Loucy (cell line): ENCODE data around the gene DHRS3.

Experiments
- H2AFZ ChIP-seq: fragments of 200-600 bp; sonication (generic); 2 replicates; pipeline ENCODE4 v1.6.0; 2016; ENCODE audit warnings: antibody characterized with exemption, mild to moderate bottlenecking, low read length, moderate library complexity
- H3F3A ChIP-seq: fragments of 200-600 bp; 2 replicates; pipeline ENCODE4 v1.6.0; 2016; ENCODE audit warnings: antibody characterized with exemption, low read depth, mild to moderate bottlenecking
- H3K27me3 ChIP-seq: fragments of 200-600 bp; sonication (generic); 2 replicates; pipeline ENCODE4 v1.6.1; 2014; ENCODE audit warnings: low read length, mild to moderate bottlenecking; ENCODE audit not compliant: insufficient read depth, poor library complexity, severe bottlenecking
- H3K36me3 ChIP-seq: fragments of 200-600 bp; sonication (generic); 2 replicates; pipeline ENCODE4 v1.6.1; 2016; ENCODE audit warnings: low read length; ENCODE audit not compliant: insufficient read depth
- H3K4me1 ChIP-seq: fragments of 200-600 bp; sonication (generic); 2 replicates; pipeline ENCODE4 v1.5.1; 2014; ENCODE audit warnings: low read length, mild to moderate bottlenecking; ENCODE audit not compliant: insufficient read depth, poor library complexity, severe bottlenecking
- H3K4me2 ChIP-seq: fragments of 200-600 bp; sonication (generic); 2 replicates; pipeline ENCODE4 v1.6.0; 2014; ENCODE audit warnings: antibody characterized with exemption, low read length, low read depth, mild to moderate bottlenecking; ENCODE audit not compliant: poor library complexity, severe bottlenecking
- H3K4me3 ChIP-seq: fragments of 200-600 bp; sonication (generic); 2 replicates; pipeline ENCODE4 v1.5.1; 2014; ENCODE audit warnings: low read length, mild to moderate bottlenecking, mixed read lengths; ENCODE audit not compliant: poor library complexity, severe bottlenecking
- H3K79me2 ChIP-seq: fragments of 200-600 bp; sonication (generic); 2 replicates; pipeline ENCODE4 v1.6.1; 2014; ENCODE audit warnings: low read length; ENCODE audit not compliant: insufficient read depth
- H3K9ac ChIP-seq: fragments of 200-600 bp; sonication (generic); 2 replicates; pipeline ENCODE4 v1.6.0; 2014; ENCODE audit warnings: mild to moderate bottlenecking, low read depth, low read length, moderate library complexity; ENCODE audit not compliant: poor library complexity, severe bottlenecking
- H3K9me2 ChIP-seq: fragments of 200-600 bp; sonication (generic); replicated peaks from 2 replicates; pipeline ENCODE4 v1.6.1; 2016; ENCODE audit warnings: low read depth, low read length, mixed read lengths
- H3K9me3 ChIP-seq: fragments of 200-600 bp; sonication (generic); 2 replicates; pipeline ENCODE4 v1.6.1; 2014; ENCODE audit warnings: mild to moderate bottlenecking, antibody characterized with exemption, low read length, low read depth; ENCODE audit not compliant: insufficient read depth
- H4K20me1 ChIP-seq: fragments of 200-600 bp; sonication (generic); 2 replicates; pipeline ENCODE4 v1.6.0; 2014; ENCODE audit warnings: antibody characterized with exemption, low read length, mild to moderate bottlenecking; ENCODE audit not compliant: insufficient read depth, poor library complexity, severe bottlenecking
- EZH2phosphoT487 ChIP-seq: fragments of 200-600 bp; IDR thresholded peaks from 2 replicates; pipeline ENCODE4 v1.6.1; 2018; ENCODE audit warnings: antibody characterized with exemption, mild to moderate bottlenecking, moderate library complexity, borderline replicate concordance
- TF ChIP-seq, protein P1 (sequence below): fragments of 200-600 bp; sonication (generic); conservative IDR thresholded peaks from 2 replicates; pipeline ENCODE4 v1.5.1; 2014; ENCODE audit warnings: mild to moderate bottlenecking, antibody characterized with exemption, low read length

DHRS3 gene

DNA sequence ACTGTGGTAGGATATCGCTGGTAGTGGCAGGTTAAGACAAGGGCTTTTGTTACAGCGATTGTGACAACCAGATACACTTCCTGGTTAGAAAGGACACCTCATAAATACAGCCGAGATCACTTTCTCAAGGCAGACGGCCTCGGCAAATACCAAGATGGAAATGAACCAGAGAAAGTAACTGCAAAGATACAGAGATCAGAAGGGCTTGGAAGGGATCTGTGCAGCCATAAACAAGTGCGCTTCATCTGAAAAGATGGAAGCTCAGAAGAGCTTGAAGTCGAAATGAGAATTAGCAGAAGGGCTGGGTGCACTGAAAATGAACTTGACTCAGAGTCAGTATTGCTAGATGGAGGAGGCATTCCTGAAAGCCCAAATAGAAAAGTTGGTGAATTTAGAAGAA is 7.1 kb downstream of the DHRS3 start:
- H3F3A ChIP-seq = no peaks in the 10 kb centered on the region
- no peak overlapping the region for H3K9ac ChIP-seq
- no peak for TF ChIP-seq EZH2phosphoT487
- TF ChIP-seq, protein P1, sequence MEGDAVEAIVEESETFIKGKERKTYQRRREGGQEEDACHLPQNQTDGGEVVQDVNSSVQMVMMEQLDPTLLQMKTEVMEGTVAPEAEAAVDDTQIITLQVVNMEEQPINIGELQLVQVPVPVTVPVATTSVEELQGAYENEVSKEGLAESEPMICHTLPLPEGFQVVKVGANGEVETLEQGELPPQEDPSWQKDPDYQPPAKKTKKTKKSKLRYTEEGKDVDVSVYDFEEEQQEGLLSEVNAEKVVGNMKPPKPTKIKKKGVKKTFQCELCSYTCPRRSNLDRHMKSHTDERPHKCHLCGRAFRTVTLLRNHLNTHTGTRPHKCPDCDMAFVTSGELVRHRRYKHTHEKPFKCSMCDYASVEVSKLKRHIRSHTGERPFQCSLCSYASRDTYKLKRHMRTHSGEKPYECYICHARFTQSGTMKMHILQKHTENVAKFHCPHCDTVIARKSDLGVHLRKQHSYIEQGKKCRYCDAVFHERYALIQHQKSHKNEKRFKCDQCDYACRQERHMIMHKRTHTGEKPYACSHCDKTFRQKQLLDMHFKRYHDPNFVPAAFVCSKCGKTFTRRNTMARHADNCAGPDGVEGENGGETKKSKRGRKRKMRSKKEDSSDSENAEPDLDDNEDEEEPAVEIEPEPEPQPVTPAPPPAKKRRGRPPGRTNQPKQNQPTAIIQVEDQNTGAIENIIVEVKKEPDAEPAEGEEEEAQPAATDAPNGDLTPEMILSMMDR = no peak
- H4K20me1 ChIP-seq = no peaks in the 10 kb centered on the region
- no peaks in the 10 kb centered on the region for H3K9me3 ChIP-seq
- no peak overlapping the region for H3K4me2 ChIP-seq
- no peak overlapping the region for H3K4me3 ChIP-seq
- H3K79me2 ChIP-seq = peaks cover 39% of the 10 kb centered on the region
- no peaks in the 10 kb centered on the region for H3K36me3 ChIP-seq
- H2AFZ ChIP-seq = no peak overlapping the region
- H3K9me2 ChIP-seq = no peaks in the 10 kb centered on the region
- H3K4me1 ChIP-seq = peaks cover 28% of the 10 kb centered on the region
- no peaks in the 10 kb centered on the region for H3K27me3 ChIP-seq

DNA sequence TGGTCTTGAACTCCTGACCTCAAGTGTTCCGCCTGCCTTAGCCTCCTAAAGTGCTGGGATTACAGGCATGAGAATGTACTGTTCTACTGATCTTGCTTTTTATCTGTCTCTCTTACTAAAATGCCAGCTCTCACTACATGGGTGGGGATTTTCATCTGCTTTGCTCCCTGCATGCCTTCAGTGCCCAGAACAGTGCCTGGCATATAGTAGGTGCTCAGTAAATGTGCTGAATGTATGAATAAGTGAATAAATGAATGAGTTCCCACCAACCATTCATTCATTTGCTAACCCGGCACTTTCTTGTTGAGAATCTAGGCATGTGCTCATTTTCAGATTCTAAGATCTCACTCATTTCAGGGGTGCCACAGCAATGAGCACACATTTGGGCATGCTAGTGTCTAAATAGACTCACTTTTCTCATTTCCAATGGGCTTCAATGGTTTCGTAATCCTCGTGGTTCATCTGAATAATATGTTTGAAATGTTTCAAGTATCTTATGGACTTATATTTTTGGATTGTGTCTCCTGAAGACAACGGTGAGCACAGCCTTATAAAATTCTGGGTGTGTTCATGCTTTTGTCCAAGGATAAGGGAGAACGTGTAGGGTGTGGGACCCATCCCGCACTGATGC is 7.6 kb downstream of the DHRS3 start:
- Histone ChIP-seq H3K4me1 (peaks cover 23% of the 10 kb centered on the region), H3K9me3 (no peaks in the 10 kb centered on the region), H2AFZ (no peak overlapping the region), H3K79me2 (peaks cover 34% of the 10 kb centered on the region; the same call in 1 of the 2 replicates), H3K9me2 (no peaks in the 10 kb centered on the region), H3F3A (no peaks in the 10 kb centered on the region), H4K20me1 (no peaks in the 10 kb centered on the region), H3K9ac (no peak overlapping the region), H3K27me3 (no peaks in the 10 kb centered on the region), H3K4me2 (no peak overlapping the region), H3K36me3 (no peaks in the 10 kb centered on the region), H3K4me3 (no peak overlapping the region)
- no peak for TF ChIP-seq EZH2phosphoT487
- TF ChIP-seq, protein P1 = no peak

DNA sequence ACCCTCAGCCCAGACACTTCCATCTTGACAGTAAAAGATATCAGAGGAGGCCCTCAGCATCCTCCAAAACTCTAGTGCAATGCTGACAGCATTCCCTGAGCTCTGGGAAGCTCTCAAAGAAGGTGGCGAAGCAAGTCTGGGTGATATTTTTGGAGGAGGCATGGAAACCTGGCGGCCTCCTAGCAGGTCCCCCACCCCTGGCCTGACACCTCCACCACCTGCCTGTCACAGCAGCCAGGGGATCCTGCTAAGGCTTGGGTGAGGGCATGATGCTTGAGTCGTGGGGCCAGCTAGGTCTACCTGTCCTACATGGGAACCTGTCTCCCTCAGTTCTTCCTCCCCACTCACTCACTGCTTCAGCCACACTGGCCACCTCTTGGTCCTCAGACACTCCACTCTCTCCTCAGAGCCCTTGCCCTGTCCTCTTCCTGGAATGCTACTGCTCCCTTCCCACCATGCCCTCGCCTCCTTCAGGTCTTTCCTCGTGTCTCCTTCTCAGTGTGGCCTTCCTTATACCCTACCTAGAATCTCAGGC is 8.5 kb downstream of the DHRS3 start:
- Histone ChIP-seq H3K4me1 (peaks cover 15% of the 10 kb centered on the region), H3F3A (no peaks in the 10 kb centered on the region), H3K9me2 (no peaks in the 10 kb centered on the region), H4K20me1 (no peaks in the 10 kb centered on the region), H3K36me3 (no peaks in the 10 kb centered on the region), H3K9ac (no peak overlapping the region), H2AFZ (no peak overlapping the region), H3K27me3 (no peaks in the 10 kb centered on the region), H3K4me3 (no peak overlapping the region), H3K9me3 (no peaks in the 10 kb centered on the region), H3K4me2 (no peak overlapping the region), H3K79me2 (peaks cover 25% of the 10 kb centered on the region; the same call in 1 of the 2 replicates)
- TF ChIP-seq, protein P1 = no peak
- no peak for TF ChIP-seq EZH2phosphoT487
